ENCODE data around the gene RTN4RL2. TPM values are rescaled to one million over a fixed set of nuclear protein-coding genes. Genes with fewer than 3 reads are reported as not detected.

The RTN4RL2 gene
- total RNA-seq, 3 donors from 2014 or later = 0.32 to 2.3 (median 1.8) TPM

DNA sequence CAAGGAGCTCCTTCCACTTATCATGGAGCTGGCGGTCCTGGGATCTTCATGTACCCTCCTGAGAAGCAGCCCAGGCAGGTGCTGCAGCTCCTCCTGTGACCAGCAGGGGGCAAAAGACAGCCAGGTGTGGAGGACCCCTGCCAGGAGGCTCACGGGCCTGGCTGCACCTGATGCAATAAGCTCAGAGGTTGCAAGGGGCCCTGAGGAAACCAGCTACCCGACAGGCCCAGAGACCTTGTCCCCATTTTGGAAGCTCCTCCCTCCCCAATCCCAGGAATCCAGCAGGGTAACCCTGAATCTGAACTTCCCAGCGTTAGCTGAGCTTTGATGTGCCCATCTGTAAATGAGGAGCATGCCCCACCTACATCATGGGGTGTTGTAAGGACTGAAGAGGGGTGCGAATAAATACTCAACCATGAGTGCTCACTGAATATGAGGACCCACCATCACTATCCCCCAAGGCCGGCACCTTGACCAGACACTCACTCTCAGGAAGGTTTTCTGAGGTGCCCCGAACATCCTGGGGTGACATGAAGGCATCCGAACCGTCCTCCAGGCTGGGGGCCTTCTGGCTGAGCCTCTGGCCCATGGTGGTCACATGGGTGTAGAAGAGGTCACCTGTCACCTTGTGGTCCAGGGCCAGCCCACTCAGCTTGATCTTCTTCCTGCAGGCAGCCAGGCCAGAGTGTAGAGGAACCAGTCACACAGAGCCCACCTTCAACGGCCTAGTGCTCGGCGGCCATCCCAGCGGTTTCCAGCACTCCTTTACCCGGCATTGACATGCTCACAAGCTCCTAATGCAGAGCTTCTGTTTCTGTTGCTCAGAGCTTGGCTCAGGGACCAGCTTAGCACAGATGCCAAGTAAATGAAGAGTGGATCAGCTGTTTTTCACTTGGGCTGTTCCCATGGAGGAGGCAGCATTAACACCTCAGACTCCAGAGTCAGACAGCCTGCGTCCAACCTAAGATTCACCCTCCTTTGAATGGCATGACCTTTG, 33.5 kb downstream of the RTN4RL2 start:
- peak; percentile 55 to 69 for DNase-seq (ENCODE audit: low spot score in 2 of 2)
- no peak for TF ChIP-seq POLR2AphosphoS5 (IDR thresholded peaks at IDR 0.05)
- TF ChIP-seq, protein P1, sequence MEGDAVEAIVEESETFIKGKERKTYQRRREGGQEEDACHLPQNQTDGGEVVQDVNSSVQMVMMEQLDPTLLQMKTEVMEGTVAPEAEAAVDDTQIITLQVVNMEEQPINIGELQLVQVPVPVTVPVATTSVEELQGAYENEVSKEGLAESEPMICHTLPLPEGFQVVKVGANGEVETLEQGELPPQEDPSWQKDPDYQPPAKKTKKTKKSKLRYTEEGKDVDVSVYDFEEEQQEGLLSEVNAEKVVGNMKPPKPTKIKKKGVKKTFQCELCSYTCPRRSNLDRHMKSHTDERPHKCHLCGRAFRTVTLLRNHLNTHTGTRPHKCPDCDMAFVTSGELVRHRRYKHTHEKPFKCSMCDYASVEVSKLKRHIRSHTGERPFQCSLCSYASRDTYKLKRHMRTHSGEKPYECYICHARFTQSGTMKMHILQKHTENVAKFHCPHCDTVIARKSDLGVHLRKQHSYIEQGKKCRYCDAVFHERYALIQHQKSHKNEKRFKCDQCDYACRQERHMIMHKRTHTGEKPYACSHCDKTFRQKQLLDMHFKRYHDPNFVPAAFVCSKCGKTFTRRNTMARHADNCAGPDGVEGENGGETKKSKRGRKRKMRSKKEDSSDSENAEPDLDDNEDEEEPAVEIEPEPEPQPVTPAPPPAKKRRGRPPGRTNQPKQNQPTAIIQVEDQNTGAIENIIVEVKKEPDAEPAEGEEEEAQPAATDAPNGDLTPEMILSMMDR (IDR thresholded peaks at IDR 0.05) = peak; percentile 72 to 79 (median 73)
- TF ChIP-seq POLR2A (IDR thresholded peaks at IDR 0.05) = no peak
- Histone ChIP-seq H3K36me3 (no peaks in the 10 kb centered on the region), H3K4me1 (no peaks in the 10 kb centered on the region), H3K9me3 (no peaks in the 10 kb centered on the region), H3K4me3 (no peak overlapping the region), H3K27me3 (no peaks in the 10 kb centered on the region), H3K27ac (no peak overlapping the region)
- intact Hi-C loops (cut with DNase I; ENCODE audit: low total_unique reads) = no loop called here

- H3K27me3 ChIP-seq = no peaks in the 10 kb centered on the region
- H3K4me3 ChIP-seq = no peak overlapping the region
- intact Hi-C loops (cut with DNase I; ENCODE audit: low total_unique reads) = no loop called here
- TF ChIP-seq POLR2A (IDR thresholded peaks at IDR 0.05) = no peak
- TF ChIP-seq, protein P1 (IDR thresholded peaks at IDR 0.05) = no peak
- no peak for TF ChIP-seq POLR2AphosphoS5 (IDR thresholded peaks at IDR 0.05)
- no peaks in the 10 kb centered on the region for H3K4me1 ChIP-seq
- no peaks in the 10 kb centered on the region for H3K36me3 ChIP-seq
- no peak for DNase-seq (ENCODE audit: low spot score in 2 of 2)
- H3K27ac ChIP-seq = no peak overlapping the region
- H3K9me3 ChIP-seq = no peaks in the 10 kb centered on the region
These were observed 35.9 kb downstream of the RTN4RL2 start for GRCh38 chr11:57496109-57496820.

DNA sequence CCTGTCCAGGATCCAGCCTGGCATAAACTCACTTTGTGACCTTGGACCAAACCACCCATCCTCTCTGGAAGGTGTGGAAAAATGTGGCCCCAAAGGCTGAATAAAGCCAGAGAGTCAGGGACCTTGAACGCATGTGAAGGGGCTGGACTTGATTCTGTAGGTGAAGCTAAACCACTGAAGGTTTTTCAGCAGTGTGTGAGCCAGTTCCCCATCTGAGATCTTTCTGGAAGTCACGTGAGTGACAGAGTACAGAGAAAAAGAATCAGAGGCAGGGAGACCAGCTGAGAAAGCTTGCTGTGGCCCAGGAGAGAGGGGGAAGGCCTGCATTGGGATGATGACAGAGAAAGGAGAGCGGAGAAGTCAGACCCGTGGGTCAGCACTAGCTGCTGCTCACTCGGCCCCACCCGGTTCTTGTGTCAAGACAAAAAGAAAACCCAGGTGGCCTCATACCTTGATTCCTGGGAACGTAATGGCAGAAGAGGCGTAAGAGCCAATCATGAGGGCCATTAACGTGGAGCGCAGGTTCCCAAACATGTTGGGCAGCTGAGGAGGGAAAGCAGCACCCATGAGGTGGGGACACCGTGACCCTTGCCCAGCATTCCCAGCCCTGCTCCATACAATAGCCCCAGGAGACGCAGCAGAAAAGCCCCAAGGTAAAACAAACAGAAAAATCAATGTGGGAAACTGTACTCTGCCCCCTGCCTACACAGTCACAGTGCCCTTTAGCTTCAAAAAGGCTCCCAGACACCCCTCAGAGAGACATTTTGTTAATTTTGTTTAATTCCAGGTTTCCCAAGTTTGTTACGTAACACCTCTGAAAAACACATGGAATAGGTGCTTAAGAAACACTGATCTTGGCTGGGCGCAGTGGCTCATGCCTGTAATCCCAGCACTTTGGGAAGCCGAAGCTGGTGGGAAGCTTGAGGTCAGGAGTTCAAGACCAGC, 37.2 kb downstream of the RTN4RL2 start:
- no peaks in the 10 kb centered on the region for H3K9me3 ChIP-seq
- no peak overlapping the region for H3K27ac ChIP-seq
- H3K36me3 ChIP-seq = no peaks in the 10 kb centered on the region
- intact Hi-C loops (cut with DNase I; ENCODE audit: low total_unique reads) = no loop called here
- no peak for DNase-seq (ENCODE audit: low spot score in 2 of 2)
- H3K27me3 ChIP-seq = no peaks in the 10 kb centered on the region
- TF ChIP-seq POLR2A (IDR thresholded peaks at IDR 0.05) (no peak), POLR2AphosphoS5 (IDR thresholded peaks at IDR 0.05) (no peak)
- TF ChIP-seq, protein P1 (IDR thresholded peaks at IDR 0.05) = no peak
- H3K4me1 ChIP-seq = no peaks in the 10 kb centered on the region
- no peak overlapping the region for H3K4me3 ChIP-seq

DNA sequence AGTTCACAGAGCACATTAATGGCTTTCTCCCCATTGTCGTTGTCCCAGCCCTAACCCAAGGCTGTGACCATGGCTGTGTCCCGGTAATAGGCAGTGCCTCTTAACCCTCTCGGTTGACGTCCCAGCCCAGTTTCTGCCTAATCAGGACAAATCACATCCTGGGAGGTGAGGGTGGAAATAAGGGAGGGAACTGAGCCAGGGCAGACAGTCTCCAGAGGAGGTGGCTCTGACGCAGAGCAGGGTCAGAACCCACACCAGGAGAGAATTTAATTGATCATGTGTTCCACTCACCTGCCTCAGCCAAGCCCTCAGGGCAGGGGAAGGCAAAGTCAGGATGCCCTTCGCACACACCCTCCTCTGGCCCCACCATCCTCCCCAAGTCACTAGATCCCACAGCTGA, 38.2 kb downstream of the RTN4RL2 start:
- Histone ChIP-seq H3K9me3 (no peaks in the 10 kb centered on the region), H3K27ac (no peak overlapping the region), H3K4me3 (no peak overlapping the region), H3K27me3 (no peaks in the 10 kb centered on the region), H3K36me3 (no peaks in the 10 kb centered on the region), H3K4me1 (no peaks in the 10 kb centered on the region)
- DNase-seq (ENCODE audit: low spot score in 2 of 2) = no peak
- TF ChIP-seq POLR2AphosphoS5 (IDR thresholded peaks at IDR 0.05) = no peak
- no peak for TF ChIP-seq POLR2A (IDR thresholded peaks at IDR 0.05)
- TF ChIP-seq, protein P1 (IDR thresholded peaks at IDR 0.05) = no peak
- intact Hi-C loops (cut with DNase I; ENCODE audit: low total_unique reads) = no loop called here
